Measurements from ENCODE around the gene PUM1.

PUM1 gene

GRCh38 chr1:30908316-30908695 is 157.2 kb downstream of the PUM1 start:
- Histone ChIP-seq H4K91ac (ENCODE audit: low read depth, low read length, poor library complexity) (no peak overlapping the region), H3K27ac (replicated peaks; ENCODE audit: low read length) (no peak overlapping the region), H2BK120ac (ENCODE audit: low read depth, low read length) (no peak overlapping the region), H2BK12ac (ENCODE audit: low read length) (no peak overlapping the region), H4K8ac (ENCODE audit: low read depth, low read length) (no peak overlapping the region), H3K4me2 (ENCODE audit: insufficient read depth, low read length, poor library complexity, severe bottlenecking) (peak overlapping the region; percentile 67), H3K18ac (ENCODE audit: low read length) (no peak overlapping the region), H3K27me3 (ENCODE audit: control insufficient read depth in 3 of 3, insufficient read depth in 3 of 3, low read depth in 1 of 3, low read length in 3 of 3) (no peaks in the 10 kb centered on the region), H3K23ac (ENCODE audit: low read depth, low read length, poor library complexity) (no peak overlapping the region), H3K9me3 (replicated peaks in 1 of 2; ENCODE audit: control insufficient read depth in 2 of 2, insufficient read depth in 1 of 2, low read depth in 1 of 2, low read length in 2 of 2) (no peaks in the 10 kb centered on the region), H2AFZ (ENCODE audit: low read length) (peak overlapping the region; percentile 72), H3K4ac (ENCODE audit: low read length) (no peak overlapping the region), H2BK15ac (ENCODE audit: low read length) (no peak overlapping the region), H3K9ac (ENCODE audit: low read depth, low read length, poor library complexity) (no peak overlapping the region), H3K36me3 (replicated peaks in 1 of 2; ENCODE audit: control insufficient read depth in 2 of 2, insufficient read depth in 2 of 2, low read length in 2 of 2) (no peaks in the 10 kb centered on the region), H3K4me1 (ENCODE audit: control insufficient read depth in 2 of 2, insufficient read depth in 1 of 2, low read depth in 1 of 2, low read length in 2 of 2) (peaks cover 39 to 42% of the 10 kb centered on the region in 2 donors), H3K14ac (ENCODE audit: low read length) (no peak overlapping the region), H3K79me1 (ENCODE audit: low read depth, low read length) (peaks cover 14% of the 10 kb centered on the region), H3K4me3 (ENCODE audit: low read length in 2 of 2) (peak overlapping the region; percentile 51 to 71), H2BK5ac (ENCODE audit: low read length) (no peak overlapping the region), H2AK5ac (ENCODE audit: low read depth, low read length) (no peak overlapping the region)
- WGBS, 2 donors (ENCODE audit: extremely low coverage in 2 of 2, insufficient read length in 2 of 2, insufficient replicate concordance in 1 of 2), result no CpG with 5 or more reads among the region's 69 CpGs
- DNase-seq (ENCODE audit: low spot score), result no peak

GRCh38 chr1:30907481-30908315 is 157.8 kb downstream of the PUM1 start:
- Histone ChIP-seq H2AFZ (ENCODE audit: low read length) (peak overlapping the region; percentile 72), H2BK12ac (ENCODE audit: low read length) (peak overlapping the region; percentile 80), H2BK5ac (ENCODE audit: low read length) (peak overlapping the region; percentile 75), H3K36me3 (replicated peaks in 1 of 2; ENCODE audit: control insufficient read depth in 2 of 2, insufficient read depth in 2 of 2, low read length in 2 of 2) (no peaks in the 10 kb centered on the region), H3K4me1 (ENCODE audit: control insufficient read depth in 2 of 2, insufficient read depth in 1 of 2, low read depth in 1 of 2, low read length in 2 of 2) (peaks cover 39 to 46% of the 10 kb centered on the region in 2 donors), H4K91ac (ENCODE audit: low read depth, low read length, poor library complexity) (no peak overlapping the region), H2BK120ac (ENCODE audit: low read depth, low read length) (no peak overlapping the region), H2BK15ac (ENCODE audit: low read length) (peak overlapping the region; percentile 64), H3K4me2 (ENCODE audit: insufficient read depth, low read length, poor library complexity, severe bottlenecking) (peak overlapping the region; percentile 67), H3K27ac (replicated peaks; ENCODE audit: low read length) (no peak overlapping the region), H3K23ac (ENCODE audit: low read depth, low read length, poor library complexity) (peak overlapping the region; percentile 32), H3K27me3 (ENCODE audit: control insufficient read depth in 3 of 3, insufficient read depth in 3 of 3, low read depth in 1 of 3, low read length in 3 of 3) (no peaks in the 10 kb centered on the region), H3K4me3 (ENCODE audit: low read length in 2 of 2) (peak overlapping the region; percentile 71 to 82), H4K8ac (ENCODE audit: low read depth, low read length) (no peak overlapping the region), H3K18ac (ENCODE audit: low read length) (peak overlapping the region; percentile 90), H3K9me3 (replicated peaks in 1 of 2; ENCODE audit: control insufficient read depth in 2 of 2, insufficient read depth in 1 of 2, low read depth in 1 of 2, low read length in 2 of 2) (no peaks in the 10 kb centered on the region), H3K9ac (ENCODE audit: low read depth, low read length, poor library complexity) (peak overlapping the region; percentile 89), H3K79me1 (ENCODE audit: low read depth, low read length) (peaks cover 14% of the 10 kb centered on the region), H3K14ac (ENCODE audit: low read length) (peak overlapping the region; percentile 91), H2AK5ac (ENCODE audit: low read depth, low read length) (peak overlapping the region; percentile 89), H3K4ac (ENCODE audit: low read length) (peak overlapping the region; percentile 54)
- no peak for DNase-seq (ENCODE audit: low spot score)
- WGBS, 2 donors (ENCODE audit: extremely low coverage in 2 of 2, insufficient read length in 2 of 2, insufficient replicate concordance in 1 of 2), result no CpG with 5 or more reads among the region's 47 CpGs

- H2AK5ac ChIP-seq (ENCODE audit: low read depth, low read length), result peak overlapping the region; percentile 89
- H3K36me3 ChIP-seq (replicated peaks in 1 of 2; ENCODE audit: control insufficient read depth in 2 of 2, insufficient read depth in 2 of 2, low read length in 2 of 2), result no peaks in the 10 kb centered on the region
- H2BK12ac ChIP-seq (ENCODE audit: low read length), result peak overlapping the region; percentile 80
- DNase-seq (ENCODE audit: low spot score), result no peak
- no peaks in the 10 kb centered on the region for H3K27me3 ChIP-seq (ENCODE audit: control insufficient read depth in 3 of 3, insufficient read depth in 3 of 3, low read depth in 1 of 3, low read length in 3 of 3)
- no peak overlapping the region for H4K8ac ChIP-seq (ENCODE audit: low read depth, low read length)
- H3K23ac ChIP-seq (ENCODE audit: low read depth, low read length, poor library complexity), result peak overlapping the region; percentile 32
- no peaks in the 10 kb centered on the region for H3K9me3 ChIP-seq (replicated peaks in 1 of 2; ENCODE audit: control insufficient read depth in 2 of 2, insufficient read depth in 1 of 2, low read depth in 1 of 2, low read length in 2 of 2)
- peak overlapping the region; percentile 64 for H2BK15ac ChIP-seq (ENCODE audit: low read length)
- H3K79me1 ChIP-seq (ENCODE audit: low read depth, low read length), result peaks cover 17% of the 10 kb centered on the region
- H3K4ac ChIP-seq (ENCODE audit: low read length), result peak overlapping the region; percentile 54
- H2AFZ ChIP-seq (ENCODE audit: low read length), result no peak overlapping the region
- H3K4me1 ChIP-seq (ENCODE audit: control insufficient read depth in 2 of 2, insufficient read depth in 1 of 2, low read depth in 1 of 2, low read length in 2 of 2), result peaks cover 39 to 51% of the 10 kb centered on the region in 2 donors
- no peak overlapping the region for H4K91ac ChIP-seq (ENCODE audit: low read depth, low read length, poor library complexity)
- H3K27ac ChIP-seq (replicated peaks; ENCODE audit: low read length), result no peak overlapping the region
- H2BK120ac ChIP-seq (ENCODE audit: low read depth, low read length), result no peak overlapping the region
- H3K18ac ChIP-seq (ENCODE audit: low read length), result peak overlapping the region; percentile 90
- peak overlapping the region; percentile 67 for H3K4me2 ChIP-seq (ENCODE audit: insufficient read depth, low read length, poor library complexity, severe bottlenecking)
- H3K4me3 ChIP-seq (ENCODE audit: low read length in 2 of 2), result peak overlapping the region; percentile 71 to 82
- H3K14ac ChIP-seq (ENCODE audit: low read length), result peak overlapping the region; percentile 91
- H2BK5ac ChIP-seq (ENCODE audit: low read length), result peak overlapping the region; percentile 30
- H3K9ac ChIP-seq (ENCODE audit: low read depth, low read length, poor library complexity), result peak overlapping the region; percentile 89
- no CpG with 5 or more reads among the region's 9 CpGs for WGBS, 2 donors (ENCODE audit: extremely low coverage in 2 of 2, insufficient read length in 2 of 2, insufficient replicate concordance in 1 of 2)
Measured at GRCh38 chr1:30906631-30907441, 158.7 kb downstream of the PUM1 start.
